ENCODE measurements around the gene ERC2.

DNA sequence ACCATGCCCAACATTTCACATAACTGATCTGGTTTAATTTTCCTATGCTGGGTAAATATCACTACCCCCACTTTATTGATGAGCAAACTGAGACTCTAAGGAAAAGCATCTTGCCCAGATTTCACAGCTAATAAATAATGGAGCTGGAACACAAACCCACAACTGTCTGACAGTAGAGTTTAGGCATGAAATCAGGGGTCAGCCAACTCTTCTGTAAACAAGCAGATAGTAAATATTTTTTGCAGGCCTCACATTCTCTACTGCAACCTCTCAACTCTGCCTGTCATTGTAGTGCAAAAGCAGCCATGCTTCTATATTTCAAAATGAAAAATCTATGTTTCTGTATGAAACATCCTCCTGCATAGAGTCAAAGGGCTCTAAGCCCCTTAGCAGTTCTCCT, 111.5 kb downstream of the ERC2 start:
- TF ChIP-seq, protein P1, sequence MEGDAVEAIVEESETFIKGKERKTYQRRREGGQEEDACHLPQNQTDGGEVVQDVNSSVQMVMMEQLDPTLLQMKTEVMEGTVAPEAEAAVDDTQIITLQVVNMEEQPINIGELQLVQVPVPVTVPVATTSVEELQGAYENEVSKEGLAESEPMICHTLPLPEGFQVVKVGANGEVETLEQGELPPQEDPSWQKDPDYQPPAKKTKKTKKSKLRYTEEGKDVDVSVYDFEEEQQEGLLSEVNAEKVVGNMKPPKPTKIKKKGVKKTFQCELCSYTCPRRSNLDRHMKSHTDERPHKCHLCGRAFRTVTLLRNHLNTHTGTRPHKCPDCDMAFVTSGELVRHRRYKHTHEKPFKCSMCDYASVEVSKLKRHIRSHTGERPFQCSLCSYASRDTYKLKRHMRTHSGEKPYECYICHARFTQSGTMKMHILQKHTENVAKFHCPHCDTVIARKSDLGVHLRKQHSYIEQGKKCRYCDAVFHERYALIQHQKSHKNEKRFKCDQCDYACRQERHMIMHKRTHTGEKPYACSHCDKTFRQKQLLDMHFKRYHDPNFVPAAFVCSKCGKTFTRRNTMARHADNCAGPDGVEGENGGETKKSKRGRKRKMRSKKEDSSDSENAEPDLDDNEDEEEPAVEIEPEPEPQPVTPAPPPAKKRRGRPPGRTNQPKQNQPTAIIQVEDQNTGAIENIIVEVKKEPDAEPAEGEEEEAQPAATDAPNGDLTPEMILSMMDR (conservative IDR thresholded peaks at IDR 0.05 in 1 of 2, IDR thresholded peaks at IDR 0.05 in 1 of 2; ENCODE audit: extremely low read depth in 1 of 2, insufficient read depth in 1 of 2, low read depth in 1 of 2, low read length in 2 of 2): no peak
- TF ChIP-seq EZH2 (IDR thresholded peaks at IDR 0.05; ENCODE audit: borderline replicate concordance, low read length): no peak

All from mammary epithelial cell (primary cell).